Chondrocyte (in vitro differentiated cells): ENCODE measurements around the gene BTNL8. TPM values are rescaled to one million over a fixed set of nuclear protein-coding genes. Genes with fewer than 3 reads are reported as not detected.
A peak's percentile ranks its signal among the peaks of the same experiment; 100 is the strongest.

Source experiments
- DNase-seq: peaks from one replicate; pipeline ENCODE4 v3.0.0; 2021; ENCODE audit warnings: mixed read lengths, low spot score
- H3K27ac Mint-ChIP-seq: one replicate; pipeline ENCODE4 v1.8.0; 2021; ENCODE audit warnings: mild to moderate bottlenecking, moderate library complexity, mixed read lengths; ENCODE audit not compliant: unreplicated experiment
- H3K27me3 Mint-ChIP-seq: 2 replicates; pipeline ENCODE4 v1.8.0; 2021; ENCODE audit warnings: low read depth, mixed read lengths
- H3K36me3 Mint-ChIP-seq: 2 replicates; pipeline ENCODE4 v1.8.0; 2021; ENCODE audit warnings: low read depth, mixed read lengths
- H3K4me1 Mint-ChIP-seq: 2 replicates; pipeline ENCODE4 v1.8.0; 2021; ENCODE audit warnings: low read depth, mild to moderate bottlenecking, mixed read lengths
- H3K4me3 Mint-ChIP-seq: one replicate; pipeline ENCODE4 v1.8.0; 2021; ENCODE audit warnings: mild to moderate bottlenecking, moderate library complexity, mixed read lengths; ENCODE audit not compliant: unreplicated experiment
- H3K9me3 Mint-ChIP-seq: 2 replicates; pipeline ENCODE4 v1.8.0; 2021; ENCODE audit warnings: low read depth, mixed read lengths
- CTCF ChIP-seq: fragments of 200-600 bp; sonication (generic); IDR thresholded peaks from 2 replicates; pipeline ENCODE4 v1.5.0; 2021; ENCODE audit warnings: antibody characterized with exemption, mild to moderate bottlenecking, moderate library complexity
- total RNA-seq: library from RNA; stranded (reverse); gene quantifications from 3 replicates; pipeline ENCODE4 v1.2.1, GENCODE V29; 2021

BTNL8 gene
- total RNA-seq, 1 donor from 2014 or later: not detected

- no peaks in the 10 kb centered on the region for H3K4me1 Mint-ChIP-seq
- H3K27ac Mint-ChIP-seq: no peak overlapping the region
- no peaks in the 10 kb centered on the region for H3K27me3 Mint-ChIP-seq
- H3K36me3 Mint-ChIP-seq: peaks cover 60% of the 10 kb centered on the region
- no peak for TF ChIP-seq CTCF
- H3K4me3 Mint-ChIP-seq: no peak overlapping the region
- H3K9me3 Mint-ChIP-seq: peaks cover 50% of the 10 kb centered on the region
- no peak for DNase-seq
Measured at GRCh38 chr5:180853121-180853847, 45.7 kb upstream of the BTNL8 start.

- peaks cover 45% of the 10 kb centered on the region for H3K9me3 Mint-ChIP-seq
Measured at GRCh38 chr5:180853848-180854176, 45.1 kb upstream of the BTNL8 start.

GRCh38 chr5:180858586-180858985 is 40.4 kb upstream of the BTNL8 start:
- peaks cover 15% of the 10 kb centered on the region for H3K4me1 Mint-ChIP-seq
- H3K36me3 Mint-ChIP-seq: peaks cover 19% of the 10 kb centered on the region

More at GRCh38 chr5:180853848-180854176, 45.1 kb upstream of the BTNL8 start:
- H3K36me3 Mint-ChIP-seq: peaks cover 55% of the 10 kb centered on the region
- H3K4me3 Mint-ChIP-seq: no peak overlapping the region
- no peak overlapping the region for H3K27ac Mint-ChIP-seq
- no peak for TF ChIP-seq CTCF
- no peaks in the 10 kb centered on the region for H3K27me3 Mint-ChIP-seq
- H3K4me1 Mint-ChIP-seq: peaks cover under 1% of the 10 kb centered on the region
- no peak for DNase-seq

GRCh38 chr5:180860273-180860886 is 38.6 kb upstream of the BTNL8 start:
- no peak for DNase-seq
- Mint-ChIP-seq H3K9me3 (no peaks in the 10 kb centered on the region), H3K27me3 (no peaks in the 10 kb centered on the region), H3K4me3 (peak overlapping the region; percentile 86), H3K36me3 (peaks cover 9% of the 10 kb centered on the region), H3K4me1 (peaks cover 15% of the 10 kb centered on the region), H3K27ac (peak overlapping the region; percentile 70)
- peak; percentile 53 for TF ChIP-seq CTCF

More at GRCh38 chr5:180858586-180858985, 40.4 kb upstream of the BTNL8 start:
- TF ChIP-seq CTCF: no peak
- no peak for DNase-seq
- Mint-ChIP-seq H3K27ac (no peak overlapping the region), H3K4me3 (no peak overlapping the region), H3K27me3 (no peaks in the 10 kb centered on the region), H3K9me3 (peaks cover 7% of the 10 kb centered on the region)

GRCh38 chr5:180860887-180861822 is 37.8 kb upstream of the BTNL8 start, which contains the start of gene ZFP62:
TSS of gene ZFP62 (minus strand) at chr5:180861276. CDS start at chr5:180861219, 57 bp downstream.
- H3K4me1 Mint-ChIP-seq: peaks cover 22% of the 10 kb centered on the region
- peaks cover 4% of the 10 kb centered on the region for H3K27me3 Mint-ChIP-seq
- H3K4me3 Mint-ChIP-seq: peak within 1 kb of the TSS; percentile 86
- H3K36me3 Mint-ChIP-seq: peaks cover 2% of the 10 kb centered on the region
- H3K9me3 Mint-ChIP-seq: no peaks in the 10 kb centered on the region
- H3K27ac Mint-ChIP-seq: peak within 1 kb of the TSS; percentile 76
- TF ChIP-seq CTCF: peak; percentile 27
- no peak for DNase-seq
